HepG2 (cell line): ENCODE measurements around the gene RBMY1B. TPM values are rescaled to one million over a fixed set of nuclear protein-coding genes. Genes with fewer than 3 reads are reported as not detected.
"Not testable (repeated sequence)": the region's sequence is repeated elsewhere in the genome, so short reads cannot be mapped to it uniquely, and the experiment has no call there.

Experiments
- ATAC-seq: fragments of 200-7000 bp; cut with Tn5 transposase; 3 replicates; pipeline ENCODE4 v1.9.1; 2020; ENCODE audit warnings: mild to moderate bottlenecking, moderate library complexity
- BruUV-seq: library from RNA; stranded (reverse); fragments of 400-500 nt; replicated peaks from 2 replicates; lab custom pipeline; 2021; lab: Mats Ljungman, UMichigan
- CTCF ChIA-PET: fragments of 300-600 bp; formaldehyde crosslinking; extraction: SDS; loops from one replicate; lab custom pipeline; 2021; ENCODE audit warnings: low total read pairs, inconsistent platforms, low intra/inter-chr PET ratio; lab: Yijun Ruan, JAX
- POLR2A ChIA-PET: fragments of 350-600 bp; sonication (Branson Sonifier 250); formaldehyde crosslinking; loops from one replicate; lab custom pipeline; 2020; ENCODE audit warnings: antibody characterized with exemption, inconsistent platforms; lab: Yijun Ruan, JAX
- DNase-seq: peaks from one replicate; pipeline ENCODE4 v3.0.0-alpha.2; 2015; ENCODE audit warnings: low spot score
- FAIRE-seq: peaks from 3 replicates; lab custom pipeline; 2011; peaks lifted over from hg19 to GRCh38; lab: Jason Lieb, UNC
- H2AFZ ChIP-seq: one replicate; pipeline ENCODE4 v1.6.1; 2011; ENCODE audit warnings: low read length, inconsistent platforms
- H3K27ac ChIP-seq: fragments of 300-600 bp; 3 replicates; pipeline ENCODE4 v1.8.0; 2011; ENCODE audit warnings: mixed run types, mild to moderate bottlenecking, mixed read lengths, low read length, inconsistent platforms; ENCODE audit not compliant: insufficient read depth; ENCODE audit errors: extremely low read length
- H3K27me3 ChIP-seq, 2 experiments: fragments of 200-600 bp in 1 of 2; 2 replicates in 1 of 2; 3 replicates in 1 of 2; pipeline versions ENCODE4 v1.6.0 to v1.8.0; 2011; ENCODE audit warnings: low read length in 2 of 2, mild to moderate bottlenecking in 2 of 2, moderate library complexity in 2 of 2, inconsistent platforms in 1 of 2; ENCODE audit not compliant: insufficient read depth in 2 of 2, control insufficient read depth in 1 of 2
- H3K36me3 ChIP-seq, 2 experiments: fragments of 200-600 bp in 1 of 2; replicated peaks in 1 of 2; 2 replicates in 1 of 2; 3 replicates in 1 of 2; pipeline versions ENCODE4 v1.5.1 to v1.8.0; 2011; ENCODE audit warnings: low read length in 2 of 2, inconsistent platforms in 1 of 2; ENCODE audit not compliant: insufficient read depth in 2 of 2, control insufficient read depth in 1 of 2
- H3K4me1 ChIP-seq: 2 replicates; pipeline ENCODE4 v1.5.1; 2012; ENCODE audit warnings: low read length, inconsistent platforms; ENCODE audit not compliant: insufficient read depth
- H3K4me2 ChIP-seq: 2 replicates; pipeline ENCODE4 v1.6.0; 2011; ENCODE audit warnings: low read depth, low read length, inconsistent platforms
- H3K4me3 ChIP-seq, 3 experiments: fragments of 200-600 bp in 1 of 3; sonication (generic), shearing (Covaris generic) in 1 of 3; replicated peaks in 1 of 3; 2 replicates each; pipeline ENCODE4 v1.5.1; 2011 to 2016; ENCODE audit warnings: low read length in 3 of 3, inconsistent platforms in 2 of 3, low read depth in 2 of 3, mild to moderate bottlenecking in 2 of 3, control low read depth in 1 of 3, mixed read lengths in 1 of 3; ENCODE audit not compliant: insufficient read depth in 1 of 3
- H3K79me2 ChIP-seq: one replicate; pipeline ENCODE4 v1.6.1; 2011; ENCODE audit warnings: low read length, inconsistent platforms; ENCODE audit not compliant: insufficient read depth
- H3K9ac ChIP-seq: 2 replicates; pipeline ENCODE4 v1.6.0; 2011; ENCODE audit warnings: mild to moderate bottlenecking, low read depth, low read length, inconsistent platforms; ENCODE audit not compliant: insufficient read depth
- H3K9me3 ChIP-seq: 2 replicates; pipeline ENCODE4 v1.5.1; 2012; ENCODE audit warnings: mild to moderate bottlenecking, low read length
- H4K20me1 ChIP-seq: 2 replicates; pipeline ENCODE4 v1.6.0; 2011; ENCODE audit warnings: inconsistent platforms, mild to moderate bottlenecking, low read length, moderate library complexity; ENCODE audit not compliant: insufficient read depth
- ZNF577 ChIP-seq: sonication (generic); formaldehyde crosslinking; IDR thresholded peaks from 2 replicates; pipeline ENCODE4 v1.4.0; 2020; ENCODE audit warnings: mild to moderate bottlenecking, low read depth, missing genetic modification reagents, borderline replicate concordance
- WGBS: methylation state at CpG from one replicate; pipeline ENCODE4 v1.1.6; 2017; ENCODE audit warnings: low lambda C conversion rate; 5-methylcytosine and 5-hydroxymethylcytosine counted together
- in situ Hi-C: cut with HindIII; loops from 2 replicates; pipeline ENCODE4 v1.10.0; 2017; ENCODE audit warnings: low pct_unique_long_range_greater_than_20kb; ENCODE audit not compliant: extremely low pct_ligation_motif_present
- intact Hi-C: fragments of 100-400 bp; cut with micrococcal nuclease; formaldehyde crosslinking; loops from one replicate; pipeline ENCODE4 v1.10.0; 2022; ENCODE audit not compliant: unreplicated experiment
- polyA plus RNA-seq, 8 experiments: library from polyadenylated mRNA; depleted of rRNA in 3 of 8; stranded (reverse) in 7 of 8; unstranded in 1 of 8; fragments of >200 nt; fragmentation: Illumina TruSeq in 4 of 8; extraction: Trizol in 4 of 8; gene quantifications; 2 replicates each; pipeline versions ENCODE4 v1.2.1 to v1.2.3, GENCODE V29; 2011 to 2016; ENCODE audit warnings: low read depth in 4 of 8, missing spikeins in 1 of 8, mixed read lengths in 1 of 8; ENCODE audit not compliant: insufficient read depth in 1 of 8
- total RNA-seq, 5 experiments: library from RNA; depleted of rRNA; stranded (reverse); fragments of >200 nt; fragmentation: Illumina TruSeq; extraction: Trizol; gene quantifications; 2 replicates each; pipeline ENCODE4 v1.2.3, GENCODE V29; 2016; ENCODE audit warnings: low read depth in 1 of 5
- TF ChIP-seq, protein P1 (sequence below): sonication (generic); formaldehyde crosslinking; IDR thresholded peaks from 2 replicates; pipeline ENCODE4 v1.4.0; 2020; ENCODE audit warnings: mild to moderate bottlenecking, missing genetic modification reagents, borderline replicate concordance
- TF ChIP-seq, protein P2 (sequence below): sonication (generic); formaldehyde crosslinking; IDR thresholded peaks from 2 replicates; pipeline ENCODE4 v1.4.0; 2020; ENCODE audit warnings: mild to moderate bottlenecking, missing genetic modification reagents

Gene RBMY1B
- total and polyA plus RNA-seq, 2 of the 13 experiments (the other 11 are each of a cell fraction or from before 2014, with no cell fraction given): not detected

DNA sequence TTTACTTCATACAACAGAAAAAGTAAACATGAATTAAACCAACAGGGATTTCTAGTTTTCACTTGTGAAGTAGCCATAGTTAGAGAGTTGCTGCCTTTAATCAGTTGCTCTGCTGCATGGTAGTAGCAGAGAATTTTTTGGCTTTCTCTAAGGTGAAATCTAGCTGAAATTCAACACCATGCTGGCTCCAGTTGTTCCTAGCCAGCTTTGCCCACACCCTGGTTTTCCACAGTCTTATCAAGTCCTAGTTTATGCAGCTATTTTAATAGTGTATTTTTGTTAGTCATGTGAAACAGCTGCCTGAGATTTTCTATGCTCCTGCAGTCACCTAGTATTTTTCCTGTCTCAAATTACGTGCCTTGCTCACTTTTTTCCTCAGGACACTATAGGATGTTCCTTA lies 28.2 kb upstream of the RBMY1B start (continued):
- TF ChIP-seq, protein P1, sequence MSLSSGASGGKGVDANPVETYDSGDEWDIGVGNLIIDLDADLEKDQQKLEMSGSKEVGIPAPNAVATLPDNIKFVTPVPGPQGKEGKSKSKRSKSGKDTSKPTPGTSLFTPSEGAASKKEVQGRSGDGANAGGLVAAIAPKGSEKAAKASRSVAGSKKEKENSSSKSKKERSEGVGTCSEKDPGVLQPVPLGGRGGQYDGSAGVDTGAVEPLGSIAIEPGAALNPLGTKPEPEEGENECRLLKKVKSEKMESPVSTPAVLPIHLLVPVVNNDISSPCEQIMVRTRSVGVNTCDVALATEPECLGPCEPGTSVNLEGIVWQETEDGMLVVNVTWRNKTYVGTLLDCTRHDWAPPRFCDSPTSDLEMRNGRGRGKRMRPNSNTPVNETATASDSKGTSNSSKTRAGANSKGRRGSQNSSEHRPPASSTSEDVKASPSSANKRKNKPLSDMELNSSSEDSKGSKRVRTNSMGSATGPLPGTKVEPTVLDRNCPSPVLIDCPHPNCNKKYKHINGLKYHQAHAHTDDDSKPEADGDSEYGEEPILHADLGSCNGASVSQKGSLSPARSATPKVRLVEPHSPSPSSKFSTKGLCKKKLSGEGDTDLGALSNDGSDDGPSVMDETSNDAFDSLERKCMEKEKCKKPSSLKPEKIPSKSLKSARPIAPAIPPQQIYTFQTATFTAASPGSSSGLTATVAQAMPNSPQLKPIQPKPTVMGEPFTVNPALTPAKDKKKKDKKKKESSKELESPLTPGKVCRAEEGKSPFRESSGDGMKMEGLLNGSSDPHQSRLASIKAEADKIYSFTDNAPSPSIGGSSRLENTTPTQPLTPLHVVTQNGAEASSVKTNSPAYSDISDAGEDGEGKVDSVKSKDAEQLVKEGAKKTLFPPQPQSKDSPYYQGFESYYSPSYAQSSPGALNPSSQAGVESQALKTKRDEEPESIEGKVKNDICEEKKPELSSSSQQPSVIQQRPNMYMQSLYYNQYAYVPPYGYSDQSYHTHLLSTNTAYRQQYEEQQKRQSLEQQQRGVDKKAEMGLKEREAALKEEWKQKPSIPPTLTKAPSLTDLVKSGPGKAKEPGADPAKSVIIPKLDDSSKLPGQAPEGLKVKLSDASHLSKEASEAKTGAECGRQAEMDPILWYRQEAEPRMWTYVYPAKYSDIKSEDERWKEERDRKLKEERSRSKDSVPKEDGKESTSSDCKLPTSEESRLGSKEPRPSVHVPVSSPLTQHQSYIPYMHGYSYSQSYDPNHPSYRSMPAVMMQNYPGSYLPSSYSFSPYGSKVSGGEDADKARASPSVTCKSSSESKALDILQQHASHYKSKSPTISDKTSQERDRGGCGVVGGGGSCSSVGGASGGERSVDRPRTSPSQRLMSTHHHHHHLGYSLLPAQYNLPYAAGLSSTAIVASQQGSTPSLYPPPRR (CRISPR knock-in tag): no peak
- TF ChIP-seq, protein P2, sequence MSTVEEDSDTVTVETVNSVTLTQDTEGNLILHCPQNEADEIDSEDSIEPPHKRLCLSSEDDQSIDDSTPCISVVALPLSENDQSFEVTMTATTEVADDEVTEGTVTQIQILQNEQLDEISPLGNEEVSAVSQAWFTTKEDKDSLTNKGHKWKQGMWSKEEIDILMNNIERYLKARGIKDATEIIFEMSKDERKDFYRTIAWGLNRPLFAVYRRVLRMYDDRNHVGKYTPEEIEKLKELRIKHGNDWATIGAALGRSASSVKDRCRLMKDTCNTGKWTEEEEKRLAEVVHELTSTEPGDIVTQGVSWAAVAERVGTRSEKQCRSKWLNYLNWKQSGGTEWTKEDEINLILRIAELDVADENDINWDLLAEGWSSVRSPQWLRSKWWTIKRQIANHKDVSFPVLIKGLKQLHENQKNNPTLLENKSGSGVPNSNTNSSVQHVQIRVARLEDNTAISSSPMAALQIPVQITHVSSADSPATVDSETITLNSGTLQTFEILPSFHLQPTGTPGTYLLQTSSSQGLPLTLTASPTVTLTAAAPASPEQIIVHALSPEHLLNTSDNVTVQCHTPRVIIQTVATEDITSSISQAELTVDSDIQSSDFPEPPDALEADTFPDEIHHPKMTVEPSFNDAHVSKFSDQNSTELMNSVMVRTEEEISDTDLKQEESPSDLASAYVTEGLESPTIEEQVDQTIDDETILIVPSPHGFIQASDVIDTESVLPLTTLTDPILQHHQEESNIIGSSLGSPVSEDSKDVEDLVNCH: no peak
- TF ChIP-seq ZNF577 (CRISPR knock-in tag): no peak
- TF ChIP-seq, all 625 proteins: peak for 0

DNA sequence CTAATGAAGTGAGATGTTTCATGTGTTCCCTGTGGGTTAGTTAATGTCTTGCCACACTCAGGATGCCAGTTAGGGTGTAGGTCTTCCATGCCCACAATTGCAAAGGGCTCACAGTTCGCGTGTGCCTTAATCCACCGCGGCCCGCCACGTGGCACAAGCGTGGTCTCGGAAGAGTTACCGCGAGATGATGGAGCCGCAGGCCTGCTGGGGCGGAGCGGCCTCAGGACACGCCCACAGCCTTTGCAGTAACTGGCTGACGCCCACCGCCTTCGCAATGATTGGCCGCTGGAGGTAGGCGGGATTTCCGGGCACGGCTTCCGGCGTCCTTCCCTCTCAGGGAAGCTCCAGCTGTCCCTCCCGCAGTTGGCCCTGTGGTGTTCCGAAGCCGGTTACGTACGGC lies 23.4 kb downstream of the RBMY1B start, which contains the start of gene RBMY1A1:
Gene RBMY1A1 (plus strand): TSS at position 301 of the 400 bp plus-strand sequence. CDS start 2,013 bp downstream, outside the sequence.
- not testable (repeated sequence) for ATAC-seq
- WGBS: no CpG with 5 or more reads among the region's 28 CpGs

DNA sequence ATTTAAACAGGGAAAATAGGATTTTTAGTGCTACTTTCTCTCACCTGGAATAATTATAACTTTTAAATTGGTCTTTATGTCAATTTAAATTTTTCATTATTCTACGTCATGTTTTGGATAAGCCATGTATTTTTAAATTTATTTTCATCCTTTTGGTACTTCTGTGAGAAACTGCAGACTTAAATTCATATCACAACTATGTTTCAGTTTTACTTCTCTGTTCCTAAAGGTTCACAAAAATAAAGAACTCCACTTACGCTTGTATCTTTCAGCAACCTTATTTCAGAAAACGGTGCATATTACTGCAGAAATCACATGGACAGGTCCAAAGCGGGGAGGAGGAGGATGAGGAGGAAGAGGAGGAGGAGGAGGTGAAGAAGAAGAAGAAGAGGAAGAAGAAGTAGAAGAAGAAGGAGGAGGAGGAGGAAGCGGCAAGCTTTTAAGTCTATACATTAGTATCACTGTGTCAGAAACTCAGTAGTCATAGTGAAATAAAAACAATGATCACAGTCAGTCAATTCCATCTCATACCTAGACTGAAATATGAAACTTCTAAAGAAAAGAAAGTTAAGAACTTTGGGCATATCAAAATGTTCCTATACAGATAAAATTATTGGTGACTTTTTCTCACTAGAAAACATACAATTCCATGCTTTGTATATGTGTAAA lies 48.3 kb downstream of the RBMY1B start:
- DNase-seq, H3K79me2 ChIP-seq, H3K4me2 ChIP-seq, H3K36me3 ChIP-seq, H3K9ac ChIP-seq, H3K27me3 ChIP-seq, CTCF ChIA-PET, POLR2A ChIA-PET, H3K4me3 ChIP-seq, FAIRE-seq, H3K27ac ChIP-seq, H3K4me1 ChIP-seq, intact Hi-C loops, in situ Hi-C loops, H2AFZ ChIP-seq, H3K9me3 ChIP-seq, H4K20me1 ChIP-seq, ATAC-seq, BruUV-seq: not testable (repeated sequence)
- no CpG with 5 or more reads among the region's 5 CpGs for WGBS

More for the DNA sequence above, 23.4 kb downstream of the RBMY1B start, which contains the start of gene RBMY1A1:
- H2AFZ ChIP-seq, H3K9ac ChIP-seq, H3K4me3 ChIP-seq, H3K27ac ChIP-seq, BruUV-seq, in situ Hi-C loops, H4K20me1 ChIP-seq, intact Hi-C loops, POLR2A ChIA-PET, H3K27me3 ChIP-seq, H3K9me3 ChIP-seq, DNase-seq, H3K4me1 ChIP-seq, H3K36me3 ChIP-seq, H3K79me2 ChIP-seq, H3K4me2 ChIP-seq, CTCF ChIA-PET, FAIRE-seq: not testable (repeated sequence)
